ENCODE measurements around the gene PVALEF.

PVALEF gene

GRCh38 chr17:81161972-81162371 lies 3.3 kb upstream of the PVALEF start:
- no peak for DNase-seq (ENCODE audit: low spot score)

- DNase-seq (ENCODE audit: low spot score) = no peak
These were observed 2.8 kb upstream of the PVALEF start for GRCh38 chr17:81162491-81162890.

- DNase-seq (ENCODE audit: low spot score) = no peak
These were observed 2.1 kb upstream of the PVALEF start for GRCh38 chr17:81163051-81163695.

GRCh38 chr17:81163703-81164370 lies 1.5 kb upstream of the PVALEF start:
- no peak for DNase-seq (ENCODE audit: low spot score)

- DNase-seq (ENCODE audit: low spot score) = no peak
These were observed 699 bp upstream of the PVALEF start for GRCh38 chr17:81164371-81165245.

- DNase-seq (ENCODE audit: low spot score) = no peak
These were observed 756 bp downstream of the PVALEF start, which contains the start of gene AATK for GRCh38 chr17:81166033-81166492. AATK (minus strand) TSS chr17:81166221; CDS start chr17:81165992, 229 bp downstream.

GRCh38 chr17:81167194-81167524 lies 1.9 kb downstream of the PVALEF start:
- DNase-seq (ENCODE audit: low spot score) = no peak

GRCh38 chr17:81167638-81168037 lies 2.3 kb downstream of the PVALEF start:
- no peak for DNase-seq (ENCODE audit: low spot score)

GRCh38 chr17:81169870-81170309 lies 4.6 kb downstream of the PVALEF start:
- DNase-seq (ENCODE audit: low spot score) = no peak

- DNase-seq (ENCODE audit: low spot score) = no peak
These were observed 5.6 kb downstream of the PVALEF start for GRCh38 chr17:81170727-81171494.

- no peak for DNase-seq (ENCODE audit: low spot score)
These were observed 6.6 kb downstream of the PVALEF start for GRCh38 chr17:81171941-81172340.

GRCh38 chr17:81173052-81173761 lies 7.9 kb downstream of the PVALEF start:
- no peak for DNase-seq (ENCODE audit: low spot score)

- no peak for DNase-seq (ENCODE audit: low spot score)
These were observed 8.5 kb downstream of the PVALEF start for GRCh38 chr17:81173762-81174155.

- no peak for DNase-seq (ENCODE audit: low spot score)
These were observed 11.4 kb downstream of the PVALEF start for GRCh38 chr17:81176666-81177065.

- DNase-seq (ENCODE audit: low spot score) = no peak
These were observed 13.1 kb downstream of the PVALEF start for GRCh38 chr17:81178136-81179091.

GRCh38 chr17:81179220-81179619 lies 13.9 kb downstream of the PVALEF start:
- no peak for DNase-seq (ENCODE audit: low spot score)

GRCh38 chr17:81179861-81180260 lies 14.6 kb downstream of the PVALEF start:
- DNase-seq (ENCODE audit: low spot score) = no peak

- DNase-seq (ENCODE audit: low spot score) = no peak
These were observed 15.8 kb downstream of the PVALEF start for GRCh38 chr17:81180836-81181810.

GRCh38 chr17:81181811-81182185 lies 16.5 kb downstream of the PVALEF start:
- no peak for DNase-seq (ENCODE audit: low spot score)

Measured in germinal center (tissue), 1 donor.